Neural progenitor cell (in vitro differentiated cells): ENCODE data around the gene FHOD3.

Source experiments
- CTCF ChIP-seq: fragments of 200-600 bp; sonication (generic); IDR thresholded peaks from 2 replicates; pipeline ENCODE4 v1.5.1; 2017; ENCODE audit warnings: antibody characterized with exemption, mild to moderate bottlenecking
- EZH2 ChIP-seq: fragments of 200-600 bp; sonication (generic); IDR thresholded peaks from 2 replicates; pipeline ENCODE4 v1.6.1; 2017; ENCODE audit warnings: antibody characterized with exemption, mild to moderate bottlenecking, moderate library complexity
- EZH2phosphoT487 ChIP-seq: fragments of 200-600 bp; sonication (generic); IDR thresholded peaks from 2 replicates; pipeline ENCODE4 v1.6.1; 2017; ENCODE audit warnings: antibody characterized with exemption

- TF ChIP-seq CTCF (no peak), EZH2phosphoT487 (no peak), EZH2 (no peak)
These were observed 472.9 kb downstream of the FHOD3 start for GRCh38 chr18:36770315-36770946.
